ENCODE measurements around the gene CAMKMT.

DNA sequence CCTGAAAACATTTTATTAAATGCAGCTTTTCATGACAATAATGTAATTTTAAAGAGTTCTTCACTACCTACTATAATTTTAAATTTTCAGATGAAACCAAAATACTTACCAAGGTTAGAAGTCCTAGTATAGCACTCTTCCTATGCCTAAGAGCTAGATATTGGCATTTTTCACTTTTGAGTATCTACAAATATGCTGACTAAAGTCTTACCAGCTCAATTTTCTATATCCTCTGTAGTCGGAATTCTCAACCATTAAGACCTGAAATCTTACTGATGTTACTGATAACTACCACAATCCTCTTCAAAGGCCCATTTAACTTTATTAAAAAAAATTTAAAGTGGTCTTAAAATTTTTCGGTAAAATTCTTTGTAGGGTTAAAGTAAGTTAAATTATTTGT is 32.4 kb upstream of the CAMKMT start:
- TF ChIP-seq, protein P1, sequence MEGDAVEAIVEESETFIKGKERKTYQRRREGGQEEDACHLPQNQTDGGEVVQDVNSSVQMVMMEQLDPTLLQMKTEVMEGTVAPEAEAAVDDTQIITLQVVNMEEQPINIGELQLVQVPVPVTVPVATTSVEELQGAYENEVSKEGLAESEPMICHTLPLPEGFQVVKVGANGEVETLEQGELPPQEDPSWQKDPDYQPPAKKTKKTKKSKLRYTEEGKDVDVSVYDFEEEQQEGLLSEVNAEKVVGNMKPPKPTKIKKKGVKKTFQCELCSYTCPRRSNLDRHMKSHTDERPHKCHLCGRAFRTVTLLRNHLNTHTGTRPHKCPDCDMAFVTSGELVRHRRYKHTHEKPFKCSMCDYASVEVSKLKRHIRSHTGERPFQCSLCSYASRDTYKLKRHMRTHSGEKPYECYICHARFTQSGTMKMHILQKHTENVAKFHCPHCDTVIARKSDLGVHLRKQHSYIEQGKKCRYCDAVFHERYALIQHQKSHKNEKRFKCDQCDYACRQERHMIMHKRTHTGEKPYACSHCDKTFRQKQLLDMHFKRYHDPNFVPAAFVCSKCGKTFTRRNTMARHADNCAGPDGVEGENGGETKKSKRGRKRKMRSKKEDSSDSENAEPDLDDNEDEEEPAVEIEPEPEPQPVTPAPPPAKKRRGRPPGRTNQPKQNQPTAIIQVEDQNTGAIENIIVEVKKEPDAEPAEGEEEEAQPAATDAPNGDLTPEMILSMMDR (IDR thresholded peaks at IDR 0.05) = no peak
- no peak for TF ChIP-seq POLR2AphosphoS5 (IDR thresholded peaks at IDR 0.05)
- no peak for TF ChIP-seq POLR2A (IDR thresholded peaks at IDR 0.05)
